NCI-H1436 treated with DMSO at 0.1 percent for 48 hours (cell line): ENCODE results near the gene MYOCOS.
"Not testable (repeated sequence)": the region's sequence is repeated elsewhere in the genome, so short reads cannot be mapped to it uniquely, and the experiment has no call there.

ENCODE experiments used
- DNase-seq: peaks from one replicate; lab custom pipeline; 2025; lab: John Stamatoyannopoulos, UW

MYOCOS gene

DNA sequence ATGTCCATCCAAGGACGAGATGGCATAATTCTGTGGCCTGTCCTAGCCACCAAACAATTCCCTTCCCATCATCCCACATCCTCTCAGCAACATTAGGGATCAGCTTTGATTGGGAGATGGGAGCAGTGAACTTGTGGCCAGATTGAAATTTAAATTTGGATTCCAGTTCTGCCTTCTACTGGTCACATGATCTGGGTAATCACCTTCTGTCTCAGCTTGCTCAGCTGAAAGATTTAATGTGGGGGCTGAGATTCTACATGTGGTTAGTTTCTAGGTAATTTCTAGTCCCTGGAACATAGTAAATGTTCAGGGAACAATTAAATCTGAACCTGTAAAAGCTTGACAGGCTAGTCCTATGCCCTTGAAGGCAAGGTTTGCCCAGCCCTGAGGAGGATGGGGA, 3.2 kb downstream of the MYOCOS start:
- no peak for DNase-seq

DNA sequence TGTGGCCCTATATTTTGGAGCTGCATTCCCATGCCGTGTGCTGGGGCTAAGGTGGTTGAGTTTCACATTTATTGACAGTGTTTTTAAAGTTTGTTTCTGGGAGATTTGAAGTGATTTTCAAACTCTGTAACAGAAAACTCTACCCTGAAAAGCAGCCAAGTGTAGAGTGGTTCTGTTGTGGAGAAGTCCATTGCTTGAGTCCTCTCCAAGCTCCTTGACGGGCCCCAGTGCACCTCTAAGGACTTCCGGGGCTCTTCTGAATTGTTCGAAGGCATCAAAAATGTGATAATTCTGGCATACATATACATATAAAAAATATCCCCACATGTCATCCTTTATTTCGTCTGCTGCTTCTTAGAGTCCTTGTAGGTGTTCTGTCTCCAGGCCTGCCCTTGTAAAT, 5.0 kb downstream of the MYOCOS start:
- DNase-seq: no peak

GRCh38 chr1:171628225-171628624, 6.2 kb downstream of the MYOCOS start:
- no peak for DNase-seq

GRCh38 chr1:171635661-171636060, 13.6 kb downstream of the MYOCOS start:
- no peak for DNase-seq

GRCh38 chr1:171636141-171636540, 14.1 kb downstream of the MYOCOS start:
- DNase-seq: no peak

GRCh38 chr1:171637928-171638576, 16.0 kb downstream of the MYOCOS start:
- no peak for DNase-seq

DNA sequence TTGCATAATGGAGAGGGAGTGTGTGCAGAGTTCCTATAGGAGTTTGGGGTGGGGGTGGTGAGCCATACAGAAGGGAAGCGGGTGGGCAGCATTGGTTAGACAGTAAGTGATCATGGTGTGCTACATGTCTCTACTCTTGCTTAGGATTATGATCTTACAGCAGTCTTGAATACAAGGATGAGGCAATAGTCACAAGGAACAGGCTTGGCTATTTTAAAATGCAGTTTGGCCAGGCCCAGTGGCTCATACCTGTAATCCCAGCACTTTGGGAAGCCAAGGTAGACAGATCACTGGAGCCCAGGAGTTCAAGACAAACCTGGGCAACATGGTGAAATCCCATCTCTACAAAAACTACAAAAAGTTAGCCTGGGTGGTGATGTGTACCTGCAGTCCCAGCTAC, 18.2 kb downstream of the MYOCOS start:
- DNase-seq: no peak

DNA sequence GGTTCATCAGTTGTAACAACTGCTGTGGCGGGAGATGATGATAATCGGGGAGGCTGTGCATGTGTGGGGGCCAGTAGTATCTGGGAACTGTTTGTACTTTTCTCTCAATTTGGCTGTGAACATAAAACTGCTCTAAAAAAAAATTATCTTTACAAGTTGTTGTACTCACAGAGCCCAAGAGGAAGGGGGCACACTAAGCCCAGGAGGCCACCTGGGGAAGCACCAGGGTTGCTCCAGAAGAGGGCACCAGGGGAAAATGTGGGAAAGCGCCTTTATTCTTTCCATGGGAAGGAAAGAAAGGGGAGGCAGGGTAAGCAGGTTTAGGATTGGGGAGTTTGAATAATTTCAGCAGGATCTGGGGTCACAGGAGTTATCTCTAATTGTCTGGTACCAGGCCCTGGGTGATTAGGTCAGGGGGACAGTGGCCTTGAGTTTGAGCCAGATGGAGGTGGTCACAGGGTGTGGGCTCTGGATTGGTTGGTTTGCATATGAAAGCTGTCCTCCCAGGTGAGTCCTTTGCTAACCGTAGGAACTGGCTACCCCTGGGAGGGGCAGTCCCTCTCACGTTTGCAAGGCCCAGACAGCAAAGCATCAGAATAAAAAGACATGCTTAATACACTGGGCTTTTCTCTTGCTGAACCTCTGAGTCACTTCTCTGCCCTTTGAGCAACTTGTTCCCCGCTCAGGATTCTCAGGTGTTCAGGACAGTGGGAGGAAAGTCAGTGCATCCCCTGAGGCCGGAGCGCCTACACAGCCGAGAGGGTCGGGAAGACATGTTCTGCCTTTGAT, 19.2 kb downstream of the MYOCOS start:
- DNase-seq: no peak

DNA sequence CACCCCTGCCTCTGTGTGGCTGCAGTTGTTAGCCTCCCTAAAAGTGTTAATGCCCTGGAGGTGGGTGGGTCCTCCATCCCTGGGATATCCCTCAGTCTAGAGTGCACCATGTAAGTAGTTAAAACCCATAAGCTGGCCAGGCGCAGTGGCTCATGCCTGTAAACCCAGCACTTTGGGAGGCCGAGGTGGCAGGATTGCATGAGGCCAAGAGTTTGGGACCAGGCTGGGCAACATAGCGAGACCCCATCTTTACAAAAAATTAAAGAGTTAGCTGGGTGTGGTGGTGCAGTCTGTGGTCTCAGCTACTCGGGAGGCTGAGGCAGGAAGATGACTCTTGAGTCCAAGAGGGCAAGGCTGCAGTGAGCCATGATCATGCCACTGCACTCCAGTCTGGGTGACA, 20.2 kb downstream of the MYOCOS start:
- no peak for DNase-seq

DNA sequence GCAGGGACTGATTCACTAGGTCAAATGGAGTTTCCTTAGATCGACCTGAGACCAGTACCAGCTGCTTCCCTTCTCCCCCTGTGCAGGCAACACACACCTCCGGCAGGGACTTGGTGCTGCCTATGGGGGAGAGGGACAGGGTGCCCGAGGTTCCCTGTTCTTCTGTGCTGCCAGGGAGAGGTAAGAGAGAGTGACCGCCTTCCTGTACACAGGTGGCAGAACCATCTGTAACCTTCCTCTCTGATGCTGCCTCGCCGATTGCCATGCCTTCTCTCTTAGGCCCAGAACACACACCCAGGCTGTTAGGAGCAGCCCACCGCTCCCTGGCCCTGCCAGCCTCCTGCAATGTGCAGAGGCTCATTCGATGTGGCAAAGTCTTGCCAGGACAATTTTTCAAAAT, 21.1 kb downstream of the MYOCOS start:
- DNase-seq: no peak

- peak; percentile 11 for DNase-seq
Measured at GRCh38 chr1:171644805-171645483, 22.9 kb downstream of the MYOCOS start.

GRCh38 chr1:171645553-171646248, 23.7 kb downstream of the MYOCOS start:
- no peak for DNase-seq

DNA sequence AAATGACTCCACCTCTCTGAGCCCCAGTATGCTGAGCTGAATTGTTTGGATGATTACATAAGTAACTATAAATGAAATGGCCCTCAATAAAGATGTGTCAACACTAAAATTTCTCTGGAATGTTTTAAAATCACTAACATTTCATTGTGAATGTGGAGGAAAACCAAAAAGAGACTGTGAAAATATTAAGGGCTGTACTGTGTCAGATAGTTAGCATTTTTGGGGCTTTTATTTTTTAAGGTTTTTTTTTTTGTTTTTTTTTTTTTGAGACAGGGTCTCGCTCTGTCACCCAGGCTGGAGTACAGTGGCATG, 24.2 kb downstream of the MYOCOS start:
- DNase-seq: no peak

DNA sequence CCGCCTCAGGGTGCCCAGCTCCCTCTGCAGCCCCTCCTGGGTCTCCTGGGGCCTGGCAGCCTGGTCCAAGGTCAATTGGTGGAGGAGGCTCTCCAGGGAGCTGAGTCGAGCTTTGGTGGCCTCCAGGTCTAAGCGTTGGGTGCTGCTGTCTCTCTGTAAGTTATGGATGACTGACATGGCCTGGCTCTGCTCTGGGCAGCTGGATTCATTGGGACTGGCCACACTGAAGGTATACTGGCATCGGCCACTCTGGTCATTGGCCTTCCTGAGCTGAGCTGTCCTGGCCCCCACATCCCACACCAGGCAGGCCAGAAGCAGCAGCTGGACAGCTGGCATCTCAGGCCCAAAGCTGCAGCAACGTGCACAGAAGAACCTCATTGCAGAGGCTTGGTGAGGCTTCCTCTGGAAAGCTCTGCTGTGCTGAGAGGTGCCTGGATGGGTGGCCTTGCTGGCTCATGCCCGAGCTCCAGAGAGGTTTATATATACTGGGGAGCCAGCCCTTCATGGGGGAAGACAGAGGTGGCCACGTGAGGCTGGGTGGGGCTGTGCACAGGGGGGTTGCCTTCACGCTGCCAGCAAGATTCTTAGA, 30.3 kb downstream of the MYOCOS start, which contains the start of gene MYOC:
TSS of gene MYOC (minus strand) at position 455 of the 589 bp plus-strand sequence. CDS start at position 378, 77 bp downstream.
- no peak for DNase-seq

GRCh38 chr1:171653796-171654195, 31.8 kb downstream of the MYOCOS start:
- DNase-seq: no peak

GRCh38 chr1:171654201-171654941, 32.3 kb downstream of the MYOCOS start:
- DNase-seq: no peak

DNA sequence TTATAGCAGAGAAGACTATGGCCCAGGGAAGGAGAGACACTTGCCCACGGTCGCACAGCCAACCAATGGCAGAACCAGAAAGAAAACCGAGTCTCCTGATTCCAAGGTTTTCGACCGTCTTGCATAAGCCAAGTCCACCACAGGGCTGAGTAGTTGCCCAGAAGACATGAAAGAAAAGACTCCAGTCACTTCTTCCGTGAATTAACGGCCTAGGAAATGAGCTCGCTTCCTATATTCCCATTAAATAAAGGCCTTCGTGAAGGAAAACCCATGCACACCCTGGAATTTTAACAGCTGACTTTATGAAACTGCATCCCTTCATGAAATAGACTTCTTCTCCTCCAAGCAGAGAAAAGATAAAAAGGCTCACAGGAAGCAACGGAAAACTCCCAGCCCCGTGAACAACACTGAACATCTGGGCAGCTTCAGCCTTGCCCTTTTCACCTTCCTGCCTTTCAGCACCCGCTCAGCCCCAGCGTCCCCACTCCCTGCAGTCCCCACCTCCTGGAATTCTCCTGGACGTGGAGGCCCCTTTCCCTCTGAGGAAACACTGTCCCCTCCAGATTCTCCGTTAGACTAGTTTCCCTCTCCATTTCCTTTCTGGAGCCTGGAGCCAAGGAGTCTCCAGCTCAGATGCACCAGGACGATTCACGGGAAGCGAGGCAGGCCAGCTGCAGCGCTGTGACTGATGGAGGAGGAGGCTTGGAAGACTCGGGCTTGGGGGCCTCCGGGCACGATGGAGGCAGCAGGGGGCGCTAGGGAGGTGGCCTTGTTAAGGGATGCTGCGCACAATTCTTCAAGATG, 33.1 kb downstream of the MYOCOS start:
- no peak for DNase-seq

DNA sequence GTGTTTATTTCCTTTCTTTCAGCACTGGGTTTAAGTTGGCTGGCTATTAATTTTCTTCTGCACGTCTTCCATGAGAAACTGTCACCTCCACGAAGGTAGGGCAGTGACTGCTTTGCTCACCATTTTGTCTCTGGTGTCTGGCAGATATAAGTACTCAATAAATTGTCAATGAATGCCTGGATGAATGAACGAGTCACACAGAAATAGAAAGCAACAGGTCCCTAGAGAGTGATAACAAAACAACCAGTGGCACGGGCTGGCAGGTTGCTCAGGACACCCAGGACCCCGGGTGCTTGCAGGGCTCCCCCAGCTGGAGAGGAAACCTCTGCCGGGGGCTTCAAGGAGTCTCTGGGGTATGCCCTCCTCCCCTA, 33.7 kb downstream of the MYOCOS start:
- DNase-seq: no peak

DNA sequence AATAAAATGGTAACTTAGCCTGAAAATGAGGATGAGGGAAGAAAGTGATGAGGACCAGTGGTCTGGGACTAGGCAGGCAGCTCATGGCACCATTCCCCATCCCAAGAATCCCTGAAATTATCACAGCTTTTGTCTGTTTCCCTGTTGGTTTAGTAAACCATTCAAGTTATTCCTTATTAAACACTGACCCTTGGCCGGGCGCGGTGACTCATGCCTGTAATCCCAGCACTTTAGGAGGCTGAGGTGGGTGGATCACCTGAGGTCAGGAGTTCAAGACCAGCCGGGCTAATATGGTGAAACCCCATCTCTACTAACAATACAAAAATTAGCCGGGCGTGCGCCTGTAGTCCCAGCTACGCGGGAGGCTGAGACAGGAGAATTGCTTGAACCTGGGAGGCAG, 34.2 kb downstream of the MYOCOS start:
- DNase-seq: not testable (repeated sequence)

- no peak for DNase-seq
Measured at GRCh38 chr1:171661076-171661650, 39.1 kb downstream of the MYOCOS start.
